ENCODE data around the gene P2RY1. TPM values are rescaled to one million over a fixed set of nuclear protein-coding genes. Genes with fewer than 3 reads are reported as not detected.

P2RY1 gene
- total and polyA plus RNA-seq, 2 of the 4 experiments (the other 2 are of a cell fraction), result not detected

DNA sequence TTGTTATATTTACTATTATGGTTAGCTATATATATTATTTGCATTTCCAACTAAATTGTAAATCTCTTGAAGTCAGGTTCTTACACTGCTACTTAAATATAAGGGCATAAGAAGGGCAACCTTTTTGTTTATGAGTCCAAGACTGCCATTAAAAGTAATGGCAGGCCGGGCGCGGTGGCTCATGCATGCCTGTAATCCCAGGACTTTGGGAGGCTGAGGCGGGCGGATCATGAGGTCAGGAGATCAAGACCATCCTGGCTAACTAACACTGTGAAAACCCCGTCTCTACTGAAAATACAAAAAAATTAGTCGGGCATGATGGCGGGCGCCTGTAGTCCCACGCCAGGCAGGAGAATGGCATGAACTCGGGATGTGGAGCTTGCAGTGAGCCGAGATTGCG is 2.9 kb upstream of the P2RY1 start:
- WGBS, 2 experiments (ENCODE audit: extremely low coverage in 2 of 2, insufficient read length in 1 of 2), result 95% methylated on average over 8 of the region's 13 CpGs; no CpG with 5 or more reads in 1 of the 2 experiments
- no peak overlapping the region for H3K4me3 ChIP-seq (ENCODE audit: insufficient read depth, low read depth, low read length)

More for the DNA sequence above, 2.9 kb upstream of the P2RY1 start:
- Histone ChIP-seq H3K9me3 (ENCODE audit: control insufficient read depth, insufficient read depth, low read length) (no peaks in the 10 kb centered on the region), H3K9ac (ENCODE audit: low read depth, low read length) (no peak overlapping the region), H4K20me1 (ENCODE audit: insufficient read depth, low read length) (no peaks in the 10 kb centered on the region), H3K23ac (ENCODE audit: low read depth, low read length) (no peak overlapping the region), H2AK9ac (replicated peaks; ENCODE audit: low read depth, low read length, poor library complexity) (no peak overlapping the region), H3K4ac (ENCODE audit: low read depth, low read length) (no peak overlapping the region), H3K9me1 (ENCODE audit: insufficient read depth, low read length) (no peaks in the 10 kb centered on the region), H3K36me3 (ENCODE audit: control insufficient read depth, insufficient read depth, low read length) (no peaks in the 10 kb centered on the region), H4K5ac (ENCODE audit: low read depth, low read length) (no peak overlapping the region), H3K79me1 (ENCODE audit: low read depth in 1 of 2, low read length in 2 of 2) (no peaks in the 10 kb centered on the region), H2BK5ac (ENCODE audit: low read depth, low read length, poor library complexity, severe bottlenecking) (no peak overlapping the region), H2BK120ac (ENCODE audit: low read depth, low read length) (no peak overlapping the region), H4K8ac (ENCODE audit: low read depth in 2 of 2, low read length in 2 of 2) (no peak overlapping the region), H2BK15ac (ENCODE audit: low read depth, low read length) (no peak overlapping the region), H2AFZ (replicated peaks; ENCODE audit: low read length, poor library complexity) (no peak overlapping the region), H3K27me3 (ENCODE audit: control insufficient read depth, insufficient read depth, low read length) (peaks cover 19% of the 10 kb centered on the region), H3K18ac (ENCODE audit: low read depth, low read length) (no peak overlapping the region), H3K4me2 (ENCODE audit: low read depth, low read length) (no peak overlapping the region), H3K56ac (ENCODE audit: extremely low read depth, insufficient read depth, low read length) (no peak overlapping the region), H3K4me1 (ENCODE audit: control insufficient read depth, insufficient read depth, low read length) (no peaks in the 10 kb centered on the region; the same call in 1 of the 2 replicates), H2AK5ac (ENCODE audit: low read depth, low read length) (no peak overlapping the region), H2BK20ac (ENCODE audit: low read depth, low read length) (no peak overlapping the region), H3K27ac (ENCODE audit: insufficient read depth, low read length) (no peak overlapping the region), H4K91ac (ENCODE audit: insufficient read depth, low read depth, low read length) (no peak overlapping the region), H3K14ac (replicated peaks; ENCODE audit: low read depth, low read length) (no peak overlapping the region)
- ATAC-seq (ENCODE audit: low read depth) (no peak), DNase-seq (no peak)
- in situ Hi-C loops (cut with MboI; ENCODE audit: low sequenced_read_pairs) (no loop called here), dilution Hi-C loops (cut with HindIII; ENCODE audit: low sequenced_read_pairs, unreplicated experiment) (no loop called here), intact Hi-C loops (cut with micrococcal nuclease) (no loop called here)
- CTCF ChIA-PET, result no interaction called here
- BruUV-seq (replicated peaks), result no TSS peak
- POLR2A ChIA-PET (ENCODE audit: unreplicated experiment), result no interaction called here
- no peak for TF ChIP-seq CEBPB (IDR thresholded peaks at IDR 0.05; ENCODE audit: low read depth, low read length)
- TF ChIP-seq, protein P1, sequence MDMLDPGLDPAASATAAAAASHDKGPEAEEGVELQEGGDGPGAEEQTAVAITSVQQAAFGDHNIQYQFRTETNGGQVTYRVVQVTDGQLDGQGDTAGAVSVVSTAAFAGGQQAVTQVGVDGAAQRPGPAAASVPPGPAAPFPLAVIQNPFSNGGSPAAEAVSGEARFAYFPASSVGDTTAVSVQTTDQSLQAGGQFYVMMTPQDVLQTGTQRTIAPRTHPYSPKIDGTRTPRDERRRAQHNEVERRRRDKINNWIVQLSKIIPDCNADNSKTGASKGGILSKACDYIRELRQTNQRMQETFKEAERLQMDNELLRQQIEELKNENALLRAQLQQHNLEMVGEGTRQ (IDR thresholded peaks at IDR 0.05; ENCODE audit: low read depth, low read length), result no peak
